SK-N-SH treated with all-trans-retinoic acid at 6 μM for 48 hours (cell line): ENCODE results near the gene AKAP10.

Source experiments
- ATAC-seq: fragments of 200-7000 bp; cut with Tn5 transposase; 3 replicates; pipeline ENCODE4 v1.9.1; 2020; ENCODE audit warnings: mild to moderate bottlenecking, moderate library complexity
- ARNTL ChIP-seq: fragments of 450-650 bp; formaldehyde crosslinking; IDR thresholded peaks from 2 replicates; pipeline ENCODE4 v1.5.0; 2020; ENCODE audit warnings: low read depth, mild to moderate bottlenecking, moderate library complexity, borderline replicate concordance
- BACH2 ChIP-seq: fragments of 250-450 bp; sonication (Bioruptor Pico); IDR thresholded peaks from 2 replicates; pipeline ENCODE4 v1.9.0; 2021; ENCODE audit warnings: mild to moderate bottlenecking, borderline replicate concordance
- CSDC2 ChIP-seq: fragments of 250-450 bp; sonication (Bioruptor Pico); IDR thresholded peaks from 2 replicates; pipeline ENCODE4 v1.5.0; 2020; ENCODE audit warnings: mild to moderate bottlenecking, moderate library complexity
- ESRRG ChIP-seq: fragments of 250-450 bp; sonication (Bioruptor Pico); IDR thresholded peaks from 2 replicates; pipeline ENCODE4 v1.6.1; 2021; ENCODE audit warnings: mild to moderate bottlenecking
- GLIS3 ChIP-seq: fragments of 250-450 bp; sonication (Bioruptor Pico); IDR thresholded peaks from 2 replicates; pipeline ENCODE4 v1.5.0; 2020; ENCODE audit warnings: mild to moderate bottlenecking, moderate library complexity
- ISL1 ChIP-seq: fragments of 250-450 bp; sonication (Bioruptor Pico); IDR thresholded peaks from 2 replicates; pipeline ENCODE4 v2.1.2; 2022; ENCODE audit warnings: mild to moderate bottlenecking, moderate library complexity
- OSR1 ChIP-seq: fragments of 250-450 bp; sonication (Bioruptor Pico); IDR thresholded peaks from 2 replicates; pipeline ENCODE4 v1.8.0; 2022; ENCODE audit warnings: moderate library complexity, mild to moderate bottlenecking, inconsistent platforms
- PPARA ChIP-seq: fragments of 250-450 bp; sonication (Bioruptor Pico); IDR thresholded peaks from 2 replicates; pipeline ENCODE4 v1.5.0; 2020; ENCODE audit warnings: mild to moderate bottlenecking, borderline replicate concordance
- RARB ChIP-seq: fragments of 250-450 bp; sonication (Bioruptor Pico); IDR thresholded peaks from 2 replicates; pipeline ENCODE4 v1.8.0; 2021; ENCODE audit warnings: mild to moderate bottlenecking, moderate library complexity
- SNAI2 ChIP-seq: fragments of 250-450 bp; sonication (Bioruptor Pico); IDR thresholded peaks from 2 replicates; pipeline ENCODE4 v1.5.0; 2020; ENCODE audit warnings: mild to moderate bottlenecking, moderate library complexity
- TCF4 ChIP-seq: fragments of 250-450 bp; sonication (Bioruptor Pico); IDR thresholded peaks from 2 replicates; pipeline ENCODE4 v1.8.0; 2021; ENCODE audit warnings: mild to moderate bottlenecking, moderate library complexity, borderline replicate concordance
- TOX ChIP-seq: fragments of 250-450 bp; sonication (Bioruptor Pico); IDR thresholded peaks from 2 replicates; pipeline ENCODE4 v1.8.0; 2021; ENCODE audit warnings: mild to moderate bottlenecking, moderate library complexity, borderline replicate concordance
- ZC3H10 ChIP-seq: fragments of 250-450 bp; sonication (Bioruptor Pico); IDR thresholded peaks from 2 replicates; pipeline ENCODE4 v1.5.1; 2021; ENCODE audit warnings: mild to moderate bottlenecking, moderate library complexity
- ZFP3 ChIP-seq: fragments of 250-450 bp; sonication (Bioruptor Pico); IDR thresholded peaks from 2 replicates; pipeline ENCODE4 v1.5.0; 2020; ENCODE audit warnings: mild to moderate bottlenecking, moderate library complexity
- ZFP30 ChIP-seq: fragments of 450-650 bp; formaldehyde crosslinking; IDR thresholded peaks from 2 replicates; pipeline ENCODE4 v1.5.0; 2022; ENCODE audit warnings: mild to moderate bottlenecking, moderate library complexity
- ZNF565 ChIP-seq: fragments of 450-650 bp; formaldehyde crosslinking; conservative IDR thresholded peaks from 2 replicates; pipeline ENCODE4 v1.5.0; 2020; ENCODE audit warnings: low read depth, mild to moderate bottlenecking, moderate library complexity
- ZNF70 ChIP-seq: fragments of 450-650 bp; formaldehyde crosslinking; IDR thresholded peaks from 2 replicates; pipeline ENCODE4 v1.5.0; 2020; ENCODE audit warnings: mild to moderate bottlenecking, moderate library complexity
- ZNF8 ChIP-seq: fragments of 450-650 bp; formaldehyde crosslinking; IDR thresholded peaks from 2 replicates; pipeline ENCODE4 v1.5.0; 2020; ENCODE audit warnings: mild to moderate bottlenecking, moderate library complexity
- TF ChIP-seq, protein P1 (sequence below): fragments of 250-450 bp; sonication (Bioruptor Pico); IDR thresholded peaks from 2 replicates; pipeline ENCODE4 v1.5.1; 2020; ENCODE audit warnings: low read depth, mild to moderate bottlenecking, moderate library complexity
- TF ChIP-seq, protein P2 (sequence below): fragments of 250-450 bp; sonication (Bioruptor Pico); IDR thresholded peaks from 2 replicates; pipeline ENCODE4 v1.8.0; 2021; ENCODE audit warnings: low read depth, mild to moderate bottlenecking, moderate library complexity, borderline replicate concordance
- TF ChIP-seq, protein P3 (sequence below): fragments of 250-450 bp; sonication (Bioruptor Pico); IDR thresholded peaks from 2 replicates; pipeline ENCODE4 v1.5.0; 2020; ENCODE audit warnings: mild to moderate bottlenecking, moderate library complexity
- TF ChIP-seq, protein P4 (sequence below): fragments of 250-450 bp; sonication (Bioruptor Pico); IDR thresholded peaks from 2 replicates; pipeline ENCODE4 v1.5.1; 2021; ENCODE audit warnings: mild to moderate bottlenecking, moderate library complexity
- TF ChIP-seq, protein P5 (sequence below): fragments of 250-450 bp; sonication (Bioruptor Pico); IDR thresholded peaks from 2 replicates; pipeline ENCODE4 v1.8.0; 2020; ENCODE audit warnings: mild to moderate bottlenecking, moderate library complexity, borderline replicate concordance

AKAP10 gene

DNA sequence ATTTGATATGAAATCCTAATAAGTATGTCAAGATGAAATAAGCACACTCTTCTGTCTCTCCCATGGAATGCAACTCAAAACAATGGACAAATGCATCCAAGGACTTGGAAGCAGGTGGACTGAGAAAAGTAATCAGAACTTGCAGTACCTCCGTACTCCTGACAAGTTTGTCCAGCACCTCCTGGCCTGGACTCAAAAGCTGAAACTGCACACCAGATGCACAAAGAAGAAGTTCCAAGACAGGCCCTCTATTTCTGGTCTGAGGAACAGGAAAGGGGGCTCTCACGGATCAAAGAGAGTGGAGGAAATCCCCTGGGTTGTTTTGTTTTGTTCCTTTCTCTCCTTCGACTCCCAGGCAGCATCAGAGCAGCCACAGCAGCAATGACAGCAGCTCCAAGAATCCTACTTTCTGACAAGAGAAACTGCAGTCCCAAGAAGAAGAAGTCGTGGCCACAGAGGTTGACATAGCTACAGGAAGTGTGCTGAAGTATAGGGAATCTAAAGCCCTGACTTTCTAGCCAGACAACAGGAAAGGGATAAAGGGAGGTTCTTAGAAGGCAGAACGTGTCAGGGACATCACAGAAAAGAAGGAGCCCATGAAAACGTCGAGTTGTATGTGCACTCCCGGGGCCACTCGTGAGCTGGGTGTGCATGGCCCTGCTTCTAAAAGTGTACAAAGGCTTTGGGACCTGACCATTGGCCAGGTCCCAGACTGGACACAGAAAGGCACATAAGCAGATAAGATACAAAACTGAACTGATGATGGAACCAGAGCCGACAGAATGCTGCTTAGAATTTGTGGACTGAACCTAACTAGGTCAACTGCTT lies 29.3 kb downstream of the AKAP10 start:
- ATAC-seq, result no peak
- no peak for TF ChIP-seq ZFP3
- TF ChIP-seq OSR1 (CRISPR knock-in tag), result no peak
- no peak for TF ChIP-seq SNAI2
- TF ChIP-seq RARB (CRISPR knock-in tag), result no peak
- TF ChIP-seq, protein P1, sequence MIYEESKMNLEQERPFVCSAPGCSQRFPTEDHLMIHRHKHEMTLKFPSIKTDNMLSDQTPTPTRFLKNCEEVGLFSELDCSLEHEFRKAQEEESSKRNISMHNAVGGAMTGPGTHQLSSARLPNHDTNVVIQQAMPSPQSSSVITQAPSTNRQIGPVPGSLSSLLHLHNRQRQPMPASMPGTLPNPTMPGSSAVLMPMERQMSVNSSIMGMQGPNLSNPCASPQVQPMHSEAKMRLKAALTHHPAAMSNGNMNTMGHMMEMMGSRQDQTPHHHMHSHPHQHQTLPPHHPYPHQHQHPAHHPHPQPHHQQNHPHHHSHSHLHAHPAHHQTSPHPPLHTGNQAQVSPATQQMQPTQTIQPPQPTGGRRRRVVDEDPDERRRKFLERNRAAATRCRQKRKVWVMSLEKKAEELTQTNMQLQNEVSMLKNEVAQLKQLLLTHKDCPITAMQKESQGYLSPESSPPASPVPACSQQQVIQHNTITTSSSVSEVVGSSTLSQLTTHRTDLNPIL, result no peak
- no peak for TF ChIP-seq TOX (CRISPR knock-in tag)
- no peak for TF ChIP-seq PPARA (CRISPR knock-in tag)
- no peak for TF ChIP-seq ZNF70 (CRISPR knock-in tag)
- TF ChIP-seq, protein P2, sequence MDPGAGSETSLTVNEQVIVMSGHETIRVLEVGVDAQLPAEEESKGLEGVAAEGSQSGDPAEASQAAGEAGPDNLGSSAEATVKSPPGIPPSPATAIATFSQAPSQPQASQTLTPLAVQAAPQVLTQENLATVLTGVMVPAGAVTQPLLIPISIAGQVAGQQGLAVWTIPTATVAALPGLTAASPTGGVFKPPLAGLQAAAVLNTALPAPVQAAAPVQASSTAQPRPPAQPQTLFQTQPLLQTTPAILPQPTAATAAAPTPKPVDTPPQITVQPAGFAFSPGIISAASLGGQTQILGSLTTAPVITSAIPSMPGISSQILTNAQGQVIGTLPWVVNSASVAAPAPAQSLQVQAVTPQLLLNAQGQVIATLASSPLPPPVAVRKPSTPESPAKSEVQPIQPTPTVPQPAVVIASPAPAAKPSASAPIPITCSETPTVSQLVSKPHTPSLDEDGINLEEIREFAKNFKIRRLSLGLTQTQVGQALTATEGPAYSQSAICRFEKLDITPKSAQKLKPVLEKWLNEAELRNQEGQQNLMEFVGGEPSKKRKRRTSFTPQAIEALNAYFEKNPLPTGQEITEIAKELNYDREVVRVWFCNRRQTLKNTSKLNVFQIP, result no peak
- TF ChIP-seq, protein P3, sequence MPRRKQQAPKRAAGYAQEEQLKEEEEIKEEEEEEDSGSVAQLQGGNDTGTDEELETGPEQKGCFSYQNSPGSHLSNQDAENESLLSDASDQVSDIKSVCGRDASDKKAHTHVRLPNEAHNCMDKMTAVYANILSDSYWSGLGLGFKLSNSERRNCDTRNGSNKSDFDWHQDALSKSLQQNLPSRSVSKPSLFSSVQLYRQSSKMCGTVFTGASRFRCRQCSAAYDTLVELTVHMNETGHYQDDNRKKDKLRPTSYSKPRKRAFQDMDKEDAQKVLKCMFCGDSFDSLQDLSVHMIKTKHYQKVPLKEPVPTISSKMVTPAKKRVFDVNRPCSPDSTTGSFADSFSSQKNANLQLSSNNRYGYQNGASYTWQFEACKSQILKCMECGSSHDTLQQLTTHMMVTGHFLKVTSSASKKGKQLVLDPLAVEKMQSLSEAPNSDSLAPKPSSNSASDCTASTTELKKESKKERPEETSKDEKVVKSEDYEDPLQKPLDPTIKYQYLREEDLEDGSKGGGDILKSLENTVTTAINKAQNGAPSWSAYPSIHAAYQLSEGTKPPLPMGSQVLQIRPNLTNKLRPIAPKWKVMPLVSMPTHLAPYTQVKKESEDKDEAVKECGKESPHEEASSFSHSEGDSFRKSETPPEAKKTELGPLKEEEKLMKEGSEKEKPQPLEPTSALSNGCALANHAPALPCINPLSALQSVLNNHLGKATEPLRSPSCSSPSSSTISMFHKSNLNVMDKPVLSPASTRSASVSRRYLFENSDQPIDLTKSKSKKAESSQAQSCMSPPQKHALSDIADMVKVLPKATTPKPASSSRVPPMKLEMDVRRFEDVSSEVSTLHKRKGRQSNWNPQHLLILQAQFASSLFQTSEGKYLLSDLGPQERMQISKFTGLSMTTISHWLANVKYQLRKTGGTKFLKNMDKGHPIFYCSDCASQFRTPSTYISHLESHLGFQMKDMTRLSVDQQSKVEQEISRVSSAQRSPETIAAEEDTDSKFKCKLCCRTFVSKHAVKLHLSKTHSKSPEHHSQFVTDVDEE, result no peak
- no peak for TF ChIP-seq ISL1
- TF ChIP-seq, protein P4, sequence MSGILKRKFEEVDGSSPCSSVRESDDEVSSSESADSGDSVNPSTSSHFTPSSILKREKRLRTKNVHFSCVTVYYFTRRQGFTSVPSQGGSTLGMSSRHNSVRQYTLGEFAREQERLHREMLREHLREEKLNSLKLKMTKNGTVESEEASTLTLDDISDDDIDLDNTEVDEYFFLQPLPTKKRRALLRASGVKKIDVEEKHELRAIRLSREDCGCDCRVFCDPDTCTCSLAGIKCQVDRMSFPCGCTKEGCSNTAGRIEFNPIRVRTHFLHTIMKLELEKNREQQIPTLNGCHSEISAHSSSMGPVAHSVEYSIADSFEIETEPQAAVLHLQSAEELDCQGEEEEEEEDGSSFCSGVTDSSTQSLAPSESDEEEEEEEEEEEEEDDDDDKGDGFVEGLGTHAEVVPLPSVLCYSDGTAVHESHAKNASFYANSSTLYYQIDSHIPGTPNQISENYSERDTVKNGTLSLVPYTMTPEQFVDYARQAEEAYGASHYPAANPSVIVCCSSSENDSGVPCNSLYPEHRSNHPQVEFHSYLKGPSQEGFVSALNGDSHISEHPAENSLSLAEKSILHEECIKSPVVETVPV (CRISPR knock-in tag), result no peak
- TF ChIP-seq CSDC2 (CRISPR knock-in tag), result no peak
- TF ChIP-seq, protein P5, sequence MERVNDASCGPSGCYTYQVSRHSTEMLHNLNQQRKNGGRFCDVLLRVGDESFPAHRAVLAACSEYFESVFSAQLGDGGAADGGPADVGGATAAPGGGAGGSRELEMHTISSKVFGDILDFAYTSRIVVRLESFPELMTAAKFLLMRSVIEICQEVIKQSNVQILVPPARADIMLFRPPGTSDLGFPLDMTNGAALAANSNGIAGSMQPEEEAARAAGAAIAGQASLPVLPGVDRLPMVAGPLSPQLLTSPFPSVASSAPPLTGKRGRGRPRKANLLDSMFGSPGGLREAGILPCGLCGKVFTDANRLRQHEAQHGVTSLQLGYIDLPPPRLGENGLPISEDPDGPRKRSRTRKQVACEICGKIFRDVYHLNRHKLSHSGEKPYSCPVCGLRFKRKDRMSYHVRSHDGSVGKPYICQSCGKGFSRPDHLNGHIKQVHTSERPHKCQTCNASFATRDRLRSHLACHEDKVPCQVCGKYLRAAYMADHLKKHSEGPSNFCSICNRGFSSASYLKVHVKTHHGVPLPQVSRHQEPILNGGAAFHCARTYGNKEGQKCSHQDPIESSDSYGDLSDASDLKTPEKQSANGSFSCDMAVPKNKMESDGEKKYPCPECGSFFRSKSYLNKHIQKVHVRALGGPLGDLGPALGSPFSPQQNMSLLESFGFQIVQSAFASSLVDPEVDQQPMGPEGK, result no peak
- no peak for TF ChIP-seq TCF4 (CRISPR knock-in tag)
- TF ChIP-seq BACH2 (CRISPR knock-in tag), result no peak
- TF ChIP-seq ZNF565 (CRISPR knock-in tag), result no peak
- no peak for TF ChIP-seq ZC3H10
- TF ChIP-seq ZFP30, result no peak
- no peak for TF ChIP-seq ESRRG (CRISPR knock-in tag)

DNA sequence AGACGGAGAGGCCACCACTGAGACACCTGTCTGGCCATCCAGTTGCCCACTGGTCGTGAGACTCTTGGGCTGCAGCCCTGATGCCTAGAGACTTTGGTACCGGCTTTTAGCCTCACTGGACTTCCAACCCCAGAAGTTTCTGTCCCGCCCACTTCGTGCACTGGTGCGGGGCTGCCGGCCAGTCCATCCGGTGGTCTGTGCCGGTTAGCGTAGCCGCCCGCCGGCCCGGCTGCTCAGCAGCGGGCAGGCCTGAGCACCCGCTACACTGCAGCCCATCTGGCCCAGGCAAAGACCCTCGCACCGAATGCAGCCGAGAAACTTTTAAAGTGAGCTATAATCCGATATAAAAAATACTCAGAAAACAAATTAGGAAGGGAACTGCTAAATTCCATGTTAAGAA lies 30.7 kb downstream of the AKAP10 start:
- no peak for ATAC-seq
- TF ChIP-seq, protein P3, result no peak
- no peak for TF ChIP-seq PPARA (CRISPR knock-in tag)
- no peak for TF ChIP-seq ZFP30
- TF ChIP-seq ARNTL (CRISPR knock-in tag), result no peak
- TF ChIP-seq GLIS3 (CRISPR knock-in tag), result no peak
- no peak for TF ChIP-seq BACH2 (CRISPR knock-in tag)
- TF ChIP-seq TOX (CRISPR knock-in tag), result no peak
- TF ChIP-seq TCF4 (CRISPR knock-in tag), result no peak
- TF ChIP-seq ZNF565 (CRISPR knock-in tag), result no peak
- TF ChIP-seq, protein P2, result no peak
- TF ChIP-seq ZNF8 (CRISPR knock-in tag), result no peak
- TF ChIP-seq ZC3H10, result no peak
- TF ChIP-seq ESRRG (CRISPR knock-in tag), result no peak
- TF ChIP-seq, protein P5, result no peak
- no peak for TF ChIP-seq RARB (CRISPR knock-in tag)
- TF ChIP-seq ZNF70 (CRISPR knock-in tag), result no peak
